SU-DHL-6 (cell line): ENCODE results near the gene AJAP1.

Experiments
- EZH2phosphoT487 ChIP-seq: fragments of 200-600 bp; sonication (generic), shearing (Covaris generic); conservative IDR thresholded peaks from 2 replicates; pipeline ENCODE4 v1.6.1; 2018; ENCODE audit warnings: mild to moderate bottlenecking, antibody characterized with exemption, low read length, moderate library complexity, mixed read lengths
- TF ChIP-seq, protein P1 (sequence below): fragments of 200-600 bp; sonication (generic); IDR thresholded peaks from one replicate; pipeline ENCODE4 v1.5.1; 2017; ENCODE audit warnings: antibody characterized with exemption, mild to moderate bottlenecking, low read length, moderate library complexity; ENCODE audit not compliant: insufficient read depth, poor library complexity, severe bottlenecking

DNA sequence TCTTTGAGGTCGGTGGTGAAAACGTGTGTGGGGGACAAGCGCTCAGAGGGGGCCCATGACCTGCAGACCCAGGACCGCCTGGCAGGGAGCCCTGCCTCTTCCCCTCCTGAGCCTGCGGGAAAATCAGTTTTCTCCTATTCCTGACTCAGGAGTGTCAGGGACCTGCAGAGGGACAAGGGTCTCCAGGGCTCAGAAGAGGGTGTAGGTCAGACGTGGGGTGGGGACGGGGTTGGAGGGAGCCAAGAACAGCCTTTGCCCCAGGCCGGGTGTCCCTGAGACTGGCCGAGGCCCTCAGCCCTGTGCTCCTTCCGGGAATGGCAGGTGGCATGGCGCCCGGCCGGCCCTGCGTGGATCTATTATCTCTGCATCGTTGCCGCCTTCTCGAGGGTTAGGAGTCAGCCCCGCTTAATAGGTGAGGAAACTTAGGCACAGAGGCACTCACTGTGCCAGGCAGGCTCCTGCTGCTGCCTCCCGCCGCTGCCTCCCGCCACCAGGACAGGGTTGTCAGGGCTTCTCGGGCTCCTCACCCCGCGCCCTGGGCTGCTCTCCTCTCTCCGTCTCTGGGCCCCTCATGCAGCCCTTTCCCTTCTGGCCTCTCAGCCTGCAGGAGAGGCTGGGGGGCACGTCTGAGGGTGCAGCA is 37.5 kb downstream of the AJAP1 start:
- TF ChIP-seq, protein P1, sequence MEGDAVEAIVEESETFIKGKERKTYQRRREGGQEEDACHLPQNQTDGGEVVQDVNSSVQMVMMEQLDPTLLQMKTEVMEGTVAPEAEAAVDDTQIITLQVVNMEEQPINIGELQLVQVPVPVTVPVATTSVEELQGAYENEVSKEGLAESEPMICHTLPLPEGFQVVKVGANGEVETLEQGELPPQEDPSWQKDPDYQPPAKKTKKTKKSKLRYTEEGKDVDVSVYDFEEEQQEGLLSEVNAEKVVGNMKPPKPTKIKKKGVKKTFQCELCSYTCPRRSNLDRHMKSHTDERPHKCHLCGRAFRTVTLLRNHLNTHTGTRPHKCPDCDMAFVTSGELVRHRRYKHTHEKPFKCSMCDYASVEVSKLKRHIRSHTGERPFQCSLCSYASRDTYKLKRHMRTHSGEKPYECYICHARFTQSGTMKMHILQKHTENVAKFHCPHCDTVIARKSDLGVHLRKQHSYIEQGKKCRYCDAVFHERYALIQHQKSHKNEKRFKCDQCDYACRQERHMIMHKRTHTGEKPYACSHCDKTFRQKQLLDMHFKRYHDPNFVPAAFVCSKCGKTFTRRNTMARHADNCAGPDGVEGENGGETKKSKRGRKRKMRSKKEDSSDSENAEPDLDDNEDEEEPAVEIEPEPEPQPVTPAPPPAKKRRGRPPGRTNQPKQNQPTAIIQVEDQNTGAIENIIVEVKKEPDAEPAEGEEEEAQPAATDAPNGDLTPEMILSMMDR, result no peak
- no peak for TF ChIP-seq EZH2phosphoT487
